LNCaP clone FGC (cell line): ENCODE data around the gene SLC39A11.

Source experiments
- DNase-seq: peaks from one replicate; pipeline ENCODE4 v3.0.0-alpha.2; 2011; ENCODE audit warnings: low read depth
- H3K4me3 ChIP-seq: 2 replicates; pipeline ENCODE4 v1.5.1; 2011; ENCODE audit warnings: mild to moderate bottlenecking, low read depth, low read length, control low read depth
- CTCF ChIP-seq: IDR thresholded peaks from 2 replicates; pipeline ENCODE4 v1.5.1; 2012; ENCODE audit warnings: mild to moderate bottlenecking; ENCODE audit not compliant: control insufficient read depth, insufficient read depth; ENCODE audit errors: extremely low read depth

Gene SLC39A11

GRCh38 chr17:73123606-73124320 lies 31.3 kb upstream of the SLC39A11 start:
- no peak for DNase-seq
- TF ChIP-seq CTCF = no peak
- H3K4me3 ChIP-seq = no peak overlapping the region

- H3K4me3 ChIP-seq = no peak overlapping the region
- TF ChIP-seq CTCF = no peak
- no peak for DNase-seq
These were observed 30.6 kb upstream of the SLC39A11 start for GRCh38 chr17:73122953-73123605.

GRCh38 chr17:73121506-73121905 lies 29.0 kb upstream of the SLC39A11 start:
- DNase-seq = no peak
- no peak for TF ChIP-seq CTCF
- no peak overlapping the region for H3K4me3 ChIP-seq

- no peak for TF ChIP-seq CTCF
- DNase-seq = no peak
- H3K4me3 ChIP-seq = no peak overlapping the region
These were observed 27.1 kb upstream of the SLC39A11 start for GRCh38 chr17:73119631-73120030.

GRCh38 chr17:73118951-73119391 lies 26.5 kb upstream of the SLC39A11 start:
- no peak for TF ChIP-seq CTCF
- H3K4me3 ChIP-seq = no peak overlapping the region
- DNase-seq = no peak

- no peak overlapping the region for H3K4me3 ChIP-seq
- no peak for DNase-seq
- TF ChIP-seq CTCF = no peak
These were observed 25.7 kb upstream of the SLC39A11 start for GRCh38 chr17:73118139-73118538.
